SK-N-SH (cell line): ENCODE results near the gene HBZ.

ENCODE experiments used
- GATA2 ChIP-seq: sonication (generic); formaldehyde crosslinking; IDR thresholded peaks from 2 replicates; pipeline ENCODE4 v1.5.0; 2020; ENCODE audit warnings: mild to moderate bottlenecking, missing genetic modification reagents
- RXRA ChIP-seq: IDR thresholded peaks from 2 replicates; pipeline ENCODE4 v1.4.0; 2012; ENCODE audit warnings: low read depth, mild to moderate bottlenecking, borderline replicate concordance
- TF ChIP-seq, protein P1 (sequence below): fragments of 200-600 bp; sonication (generic); IDR thresholded peaks from 2 replicates; pipeline ENCODE4 v1.6.1; 2017; ENCODE audit warnings: antibody characterized with exemption, mild to moderate bottlenecking, moderate library complexity

DNA sequence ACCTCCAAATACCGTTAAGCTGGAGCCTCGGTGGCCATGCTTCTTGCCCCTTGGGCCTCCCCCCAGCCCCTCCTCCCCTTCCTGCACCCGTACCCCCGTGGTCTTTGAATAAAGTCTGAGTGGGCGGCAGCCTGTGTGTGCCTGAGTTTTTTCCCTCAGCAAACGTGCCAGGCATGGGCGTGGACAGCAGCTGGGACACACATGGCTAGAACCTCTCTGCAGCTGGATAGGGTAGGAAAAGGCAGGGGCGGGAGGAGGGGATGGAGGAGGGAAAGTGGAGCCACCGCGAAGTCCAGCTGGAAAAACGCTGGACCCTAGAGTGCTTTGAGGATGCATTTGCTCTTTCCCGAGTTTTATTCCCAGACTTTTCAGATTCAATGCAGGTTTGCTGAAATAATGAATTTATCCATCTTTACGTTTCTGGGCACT lies 25.0 kb downstream of the HBZ start:
- TF ChIP-seq, protein P1, sequence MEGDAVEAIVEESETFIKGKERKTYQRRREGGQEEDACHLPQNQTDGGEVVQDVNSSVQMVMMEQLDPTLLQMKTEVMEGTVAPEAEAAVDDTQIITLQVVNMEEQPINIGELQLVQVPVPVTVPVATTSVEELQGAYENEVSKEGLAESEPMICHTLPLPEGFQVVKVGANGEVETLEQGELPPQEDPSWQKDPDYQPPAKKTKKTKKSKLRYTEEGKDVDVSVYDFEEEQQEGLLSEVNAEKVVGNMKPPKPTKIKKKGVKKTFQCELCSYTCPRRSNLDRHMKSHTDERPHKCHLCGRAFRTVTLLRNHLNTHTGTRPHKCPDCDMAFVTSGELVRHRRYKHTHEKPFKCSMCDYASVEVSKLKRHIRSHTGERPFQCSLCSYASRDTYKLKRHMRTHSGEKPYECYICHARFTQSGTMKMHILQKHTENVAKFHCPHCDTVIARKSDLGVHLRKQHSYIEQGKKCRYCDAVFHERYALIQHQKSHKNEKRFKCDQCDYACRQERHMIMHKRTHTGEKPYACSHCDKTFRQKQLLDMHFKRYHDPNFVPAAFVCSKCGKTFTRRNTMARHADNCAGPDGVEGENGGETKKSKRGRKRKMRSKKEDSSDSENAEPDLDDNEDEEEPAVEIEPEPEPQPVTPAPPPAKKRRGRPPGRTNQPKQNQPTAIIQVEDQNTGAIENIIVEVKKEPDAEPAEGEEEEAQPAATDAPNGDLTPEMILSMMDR, result no peak
- TF ChIP-seq RXRA (no peak), GATA2 (no peak)
